ENCODE data around the gene ANO1. TPM values are rescaled to one million over a fixed set of nuclear protein-coding genes. Genes with fewer than 3 reads are reported as not detected.

Gene ANO1
- total RNA-seq, 2 donors from 2014 or later = 7.3 to 23.1 TPM

- Histone ChIP-seq H3K27ac (peak overlapping the region in 2 of 4 donors; percentile 54 to 64), H3K4me1 (peaks cover 11% of the 10 kb centered on the region)
- intact Hi-C loops (cut with DNase I) = no loop called here
These were observed 32.5 kb downstream of the ANO1 start for GRCh38 chr11:70110538-70111055.

GRCh38 chr11:70111269-70112016 is 33.3 kb downstream of the ANO1 start:
- DNase-seq (peak; percentile 50 to 73 (median 60)), ATAC-seq (peak; percentile 82)
- Histone ChIP-seq H3K9me3 (no peaks in the 10 kb centered on the region), H3K27me3 (no peaks in the 10 kb centered on the region), H3K4me1 (peaks cover 8% of the 10 kb centered on the region), H3K27ac (peak overlapping the region in 3 of 4 donors; percentile 54 to 64 (median 57)), H3K36me3 (replicated peaks in 1 of 2; ENCODE audit: insufficient read depth in 1 of 2, low read depth in 2 of 2) (no peaks in the 10 kb centered on the region), H3K4me3 (no peak overlapping the region)
- intact Hi-C loops (cut with DNase I) = no loop called here
- WGBS, 2 donors = 34 to 51% methylated on average over 19 to 29 of the region's 29 CpGs
- peak in 2 of 3 donors; percentile 11 to 22 for TF ChIP-seq POLR2A (IDR thresholded peaks at IDR 0.05)
- TF ChIP-seq CTCF (IDR thresholded peaks at IDR 0.05) = no peak

More at GRCh38 chr11:70110538-70111055, 32.5 kb downstream of the ANO1 start:
- Histone ChIP-seq H3K27me3 (no peaks in the 10 kb centered on the region), H3K9me3 (no peaks in the 10 kb centered on the region), H3K36me3 (replicated peaks in 1 of 2; ENCODE audit: insufficient read depth in 1 of 2, low read depth in 2 of 2) (no peaks in the 10 kb centered on the region), H3K4me3 (no peak overlapping the region)
- ATAC-seq = no peak
- TF ChIP-seq CTCF (IDR thresholded peaks at IDR 0.05) = no peak
- no peak for TF ChIP-seq POLR2A (IDR thresholded peaks at IDR 0.05)
- DNase-seq = no peak
- WGBS, 2 donors = 76 to 87% methylated on average over 9 to 17 of the region's 17 CpGs

GRCh38 chr11:70112017-70112434 is 33.9 kb downstream of the ANO1 start:
- H3K4me1 ChIP-seq = peaks cover 6% of the 10 kb centered on the region
- peak overlapping the region in 3 of 4 donors; percentile 54 to 59 (median 57) for H3K27ac ChIP-seq
- intact Hi-C loops (cut with DNase I) = no loop called here
- peak in 1 of 4 donors; percentile 6 for DNase-seq
- H3K36me3 ChIP-seq (replicated peaks in 1 of 2; ENCODE audit: insufficient read depth in 1 of 2, low read depth in 2 of 2) = no peaks in the 10 kb centered on the region
- WGBS, 2 donors = 34 to 50% methylated on average over 5 of the region's 5 CpGs
- no peaks in the 10 kb centered on the region for H3K9me3 ChIP-seq
- TF ChIP-seq POLR2A (IDR thresholded peaks at IDR 0.05) (no peak), CTCF (IDR thresholded peaks at IDR 0.05) (no peak)
- no peak for ATAC-seq
- H3K27me3 ChIP-seq = no peaks in the 10 kb centered on the region
- H3K4me3 ChIP-seq = no peak overlapping the region

GRCh38 chr11:70113801-70114200 is 35.7 kb downstream of the ANO1 start:
- H3K4me3 ChIP-seq = no peak overlapping the region
- peaks cover 6% of the 10 kb centered on the region for H3K4me1 ChIP-seq
- H3K36me3 ChIP-seq (replicated peaks in 1 of 2; ENCODE audit: insufficient read depth in 1 of 2, low read depth in 2 of 2) = no peaks in the 10 kb centered on the region
- 78 to 80% methylated on average over 5 of the region's 5 CpGs for WGBS, 2 donors
- intact Hi-C loops (cut with DNase I) = no loop called here
- H3K27ac ChIP-seq = no peak overlapping the region
- DNase-seq = no peak
- TF ChIP-seq CTCF (IDR thresholded peaks at IDR 0.05) (no peak), POLR2A (IDR thresholded peaks at IDR 0.05) (no peak)
- H3K9me3 ChIP-seq = no peaks in the 10 kb centered on the region
- no peaks in the 10 kb centered on the region for H3K27me3 ChIP-seq
- ATAC-seq = no peak
